ENCODE measurements around the gene CEBPZ.

Gene CEBPZ, protein sequence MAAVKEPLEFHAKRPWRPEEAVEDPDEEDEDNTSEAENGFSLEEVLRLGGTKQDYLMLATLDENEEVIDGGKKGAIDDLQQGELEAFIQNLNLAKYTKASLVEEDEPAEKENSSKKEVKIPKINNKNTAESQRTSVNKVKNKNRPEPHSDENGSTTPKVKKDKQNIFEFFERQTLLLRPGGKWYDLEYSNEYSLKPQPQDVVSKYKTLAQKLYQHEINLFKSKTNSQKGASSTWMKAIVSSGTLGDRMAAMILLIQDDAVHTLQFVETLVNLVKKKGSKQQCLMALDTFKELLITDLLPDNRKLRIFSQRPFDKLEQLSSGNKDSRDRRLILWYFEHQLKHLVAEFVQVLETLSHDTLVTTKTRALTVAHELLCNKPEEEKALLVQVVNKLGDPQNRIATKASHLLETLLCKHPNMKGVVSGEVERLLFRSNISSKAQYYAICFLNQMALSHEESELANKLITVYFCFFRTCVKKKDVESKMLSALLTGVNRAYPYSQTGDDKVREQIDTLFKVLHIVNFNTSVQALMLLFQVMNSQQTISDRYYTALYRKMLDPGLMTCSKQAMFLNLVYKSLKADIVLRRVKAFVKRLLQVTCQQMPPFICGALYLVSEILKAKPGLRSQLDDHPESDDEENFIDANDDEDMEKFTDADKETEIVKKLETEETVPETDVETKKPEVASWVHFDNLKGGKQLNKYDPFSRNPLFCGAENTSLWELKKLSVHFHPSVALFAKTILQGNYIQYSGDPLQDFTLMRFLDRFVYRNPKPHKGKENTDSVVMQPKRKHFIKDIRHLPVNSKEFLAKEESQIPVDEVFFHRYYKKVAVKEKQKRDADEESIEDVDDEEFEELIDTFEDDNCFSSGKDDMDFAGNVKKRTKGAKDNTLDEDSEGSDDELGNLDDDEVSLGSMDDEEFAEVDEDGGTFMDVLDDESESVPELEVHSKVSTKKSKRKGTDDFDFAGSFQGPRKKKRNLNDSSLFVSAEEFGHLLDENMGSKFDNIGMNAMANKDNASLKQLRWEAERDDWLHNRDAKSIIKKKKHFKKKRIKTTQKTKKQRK

DNA sequence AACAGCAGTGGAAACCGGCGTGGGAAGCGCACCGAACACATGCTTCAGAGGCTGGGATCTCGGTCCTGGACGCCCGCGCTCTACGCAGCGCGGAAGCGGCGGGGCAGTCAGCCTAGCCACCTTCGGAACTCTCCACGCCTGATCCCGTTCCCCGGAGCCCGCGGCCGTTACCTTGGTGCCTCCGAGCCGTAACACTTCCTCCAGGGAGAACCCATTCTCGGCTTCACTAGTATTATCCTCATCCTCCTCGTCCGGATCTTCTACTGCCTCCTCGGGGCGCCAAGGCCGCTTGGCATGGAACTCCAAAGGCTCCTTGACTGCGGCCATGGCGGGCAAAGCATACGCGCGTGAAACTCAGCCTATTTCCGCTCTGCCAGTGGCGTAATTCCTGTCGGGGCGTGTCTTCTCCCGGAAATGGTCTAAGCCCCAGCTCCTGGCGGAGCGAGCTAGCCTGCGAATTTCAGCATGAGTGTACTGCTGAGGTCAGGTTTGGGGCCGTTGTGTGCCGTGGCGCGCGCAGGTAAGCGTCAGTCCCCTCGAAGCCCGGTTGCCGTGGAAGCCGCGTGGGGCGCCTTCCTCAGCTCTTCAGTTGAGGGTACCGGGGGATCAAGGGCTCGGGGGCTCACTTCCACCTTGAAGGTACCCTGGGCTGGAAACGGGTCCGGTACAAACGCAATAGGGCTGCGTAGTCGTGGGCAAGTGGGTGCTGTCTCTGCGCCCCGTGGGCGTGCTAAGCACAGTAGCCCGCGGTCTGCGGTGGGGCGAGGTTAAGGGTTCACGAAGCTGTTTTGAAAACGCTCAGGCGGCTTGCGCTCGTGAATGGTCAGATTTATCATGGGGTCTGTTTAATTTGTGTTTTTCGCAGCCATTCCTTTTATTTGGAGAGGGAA is at the start of gene CEBPZ, which contains the start of gene NDUFAF7:
TSS of gene CEBPZ (minus strand) at position 356 of the 890 bp plus-strand sequence. CDS start at position 327, 29 bp downstream.
TSS of gene NDUFAF7 (plus strand) at position 418 of the 890 bp plus-strand sequence. CDS start at position 466, 48 bp downstream.
- H3K4me1 ChIP-seq (ENCODE audit: low read depth, poor library complexity, severe bottlenecking) = peaks cover 29% of the 10 kb centered on the region
- peaks cover 18% of the 10 kb centered on the region; the same call in 1 of the 2 replicates for H3K36me3 ChIP-seq (ENCODE audit: insufficient read depth)
- H3K4me3 ChIP-seq (IDR thresholded peaks at IDR 0.05; ENCODE audit: insufficient read depth, low read depth, low read length) = peak within 1 kb of the TSS; percentile 98
- peak within 1 kb of the TSS; percentile 61 for H3K27ac ChIP-seq
- no peaks in the 10 kb centered on the region for H3K27me3 ChIP-seq (ENCODE audit: insufficient read depth, low read depth)
- H4K20me1 ChIP-seq (ENCODE audit: insufficient read depth) = no peaks in the 10 kb centered on the region
- H3K9ac ChIP-seq = peak within 1 kb of the TSS; percentile 69
- TF ChIP-seq, protein P1, sequence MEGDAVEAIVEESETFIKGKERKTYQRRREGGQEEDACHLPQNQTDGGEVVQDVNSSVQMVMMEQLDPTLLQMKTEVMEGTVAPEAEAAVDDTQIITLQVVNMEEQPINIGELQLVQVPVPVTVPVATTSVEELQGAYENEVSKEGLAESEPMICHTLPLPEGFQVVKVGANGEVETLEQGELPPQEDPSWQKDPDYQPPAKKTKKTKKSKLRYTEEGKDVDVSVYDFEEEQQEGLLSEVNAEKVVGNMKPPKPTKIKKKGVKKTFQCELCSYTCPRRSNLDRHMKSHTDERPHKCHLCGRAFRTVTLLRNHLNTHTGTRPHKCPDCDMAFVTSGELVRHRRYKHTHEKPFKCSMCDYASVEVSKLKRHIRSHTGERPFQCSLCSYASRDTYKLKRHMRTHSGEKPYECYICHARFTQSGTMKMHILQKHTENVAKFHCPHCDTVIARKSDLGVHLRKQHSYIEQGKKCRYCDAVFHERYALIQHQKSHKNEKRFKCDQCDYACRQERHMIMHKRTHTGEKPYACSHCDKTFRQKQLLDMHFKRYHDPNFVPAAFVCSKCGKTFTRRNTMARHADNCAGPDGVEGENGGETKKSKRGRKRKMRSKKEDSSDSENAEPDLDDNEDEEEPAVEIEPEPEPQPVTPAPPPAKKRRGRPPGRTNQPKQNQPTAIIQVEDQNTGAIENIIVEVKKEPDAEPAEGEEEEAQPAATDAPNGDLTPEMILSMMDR (conservative IDR thresholded peaks at IDR 0.05; ENCODE audit: low read depth, low read length) = no peak
- peak within 1 kb of the TSS; percentile 82 for H3K4me2 ChIP-seq
- H2AFZ ChIP-seq (ENCODE audit: low read depth) = peak within 1 kb of the TSS; percentile 91
- peaks cover 84% of the 10 kb centered on the region for H3K79me2 ChIP-seq (ENCODE audit: insufficient read depth, low read depth)

DNA sequence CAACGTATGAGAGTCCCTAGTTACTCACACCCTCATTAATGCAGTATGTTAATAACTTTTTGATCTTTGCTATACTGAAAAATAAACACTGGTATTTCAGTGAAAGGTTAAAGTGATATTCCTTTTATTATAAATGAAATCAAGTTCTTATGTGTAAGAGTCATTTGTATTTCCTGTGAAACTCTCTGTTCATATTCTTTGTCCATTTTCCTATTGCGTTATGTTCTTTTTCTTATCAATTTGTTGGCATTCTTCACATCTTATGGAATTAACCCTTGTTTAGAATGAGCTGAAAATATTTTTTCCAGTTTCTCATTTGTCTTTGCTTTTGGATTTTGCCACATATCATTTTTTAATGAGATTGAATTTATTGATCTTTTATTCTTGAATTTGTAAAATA is 44.9 kb upstream of the CEBPZ start:
- no peak overlapping the region for H3K4me2 ChIP-seq
- H3K4me1 ChIP-seq (ENCODE audit: low read depth, poor library complexity, severe bottlenecking) = peaks cover 26% of the 10 kb centered on the region
- no peak overlapping the region for H3K4me3 ChIP-seq (IDR thresholded peaks at IDR 0.05; ENCODE audit: insufficient read depth, low read depth, low read length)
- H3K36me3 ChIP-seq (ENCODE audit: insufficient read depth) = peaks cover 60% of the 10 kb centered on the region
- TF ChIP-seq, protein P1 (conservative IDR thresholded peaks at IDR 0.05; ENCODE audit: low read depth, low read length) = no peak
- H2AFZ ChIP-seq (ENCODE audit: low read depth) = no peak overlapping the region
- H3K79me2 ChIP-seq (ENCODE audit: insufficient read depth, low read depth) = peaks cover 96% of the 10 kb centered on the region
- no peak overlapping the region for H3K9ac ChIP-seq
- peaks cover 29% of the 10 kb centered on the region for H4K20me1 ChIP-seq (ENCODE audit: insufficient read depth)
- H3K27ac ChIP-seq = no peak overlapping the region
- H3K27me3 ChIP-seq (ENCODE audit: insufficient read depth, low read depth) = no peaks in the 10 kb centered on the region

DNA sequence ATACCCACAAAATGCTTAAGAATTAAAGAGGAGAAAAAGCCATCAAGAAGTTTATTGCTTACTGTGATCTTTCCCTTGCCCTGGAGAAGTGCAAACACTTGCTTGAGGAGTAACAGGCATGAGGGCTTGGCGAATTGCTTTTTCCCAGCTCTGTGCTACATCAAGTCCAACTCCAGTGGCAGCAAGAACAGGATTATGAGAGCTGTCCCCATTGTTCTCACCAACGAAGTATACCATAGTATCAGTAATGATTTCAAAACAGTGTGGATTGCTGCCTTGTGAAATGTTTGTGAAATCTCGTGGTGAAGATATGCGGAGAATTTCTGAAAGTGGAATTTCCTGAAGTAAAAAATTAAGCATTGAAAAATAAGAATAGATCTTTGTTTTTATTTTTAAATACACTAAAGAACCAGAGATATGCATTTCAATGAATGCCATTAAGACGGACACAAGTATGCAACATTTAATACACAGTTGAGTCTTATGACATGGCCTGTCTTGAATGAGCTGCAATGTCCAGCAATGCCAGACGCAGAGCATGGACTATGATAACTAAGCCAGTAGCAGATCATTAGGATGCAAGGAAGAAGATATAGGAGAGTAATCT is 43.1 kb upstream of the CEBPZ start:
- H3K36me3 ChIP-seq (ENCODE audit: insufficient read depth) = peaks cover 74% of the 10 kb centered on the region
- peaks cover 25% of the 10 kb centered on the region for H4K20me1 ChIP-seq (ENCODE audit: insufficient read depth)
- no peak overlapping the region; the same call in 1 of the 2 replicates for H3K27ac ChIP-seq
- TF ChIP-seq, protein P1 (conservative IDR thresholded peaks at IDR 0.05; ENCODE audit: low read depth, low read length) = no peak
- no peak overlapping the region for H3K9ac ChIP-seq
- H3K27me3 ChIP-seq (ENCODE audit: insufficient read depth, low read depth) = no peaks in the 10 kb centered on the region
- no peak overlapping the region for H3K4me2 ChIP-seq
- peaks cover 20% of the 10 kb centered on the region for H3K4me1 ChIP-seq (ENCODE audit: low read depth, poor library complexity, severe bottlenecking)
- H3K4me3 ChIP-seq (IDR thresholded peaks at IDR 0.05; ENCODE audit: insufficient read depth, low read depth, low read length) = no peak overlapping the region
- peaks cover 90% of the 10 kb centered on the region for H3K79me2 ChIP-seq (ENCODE audit: insufficient read depth, low read depth)
- H2AFZ ChIP-seq (ENCODE audit: low read depth) = no peak overlapping the region
